ENCODE results near the gene CDH11.

The CDH11 gene

GRCh38 chr16:65069065-65069464, 52.8 kb downstream of the CDH11 start:
- no peak for DNase-seq

DNA sequence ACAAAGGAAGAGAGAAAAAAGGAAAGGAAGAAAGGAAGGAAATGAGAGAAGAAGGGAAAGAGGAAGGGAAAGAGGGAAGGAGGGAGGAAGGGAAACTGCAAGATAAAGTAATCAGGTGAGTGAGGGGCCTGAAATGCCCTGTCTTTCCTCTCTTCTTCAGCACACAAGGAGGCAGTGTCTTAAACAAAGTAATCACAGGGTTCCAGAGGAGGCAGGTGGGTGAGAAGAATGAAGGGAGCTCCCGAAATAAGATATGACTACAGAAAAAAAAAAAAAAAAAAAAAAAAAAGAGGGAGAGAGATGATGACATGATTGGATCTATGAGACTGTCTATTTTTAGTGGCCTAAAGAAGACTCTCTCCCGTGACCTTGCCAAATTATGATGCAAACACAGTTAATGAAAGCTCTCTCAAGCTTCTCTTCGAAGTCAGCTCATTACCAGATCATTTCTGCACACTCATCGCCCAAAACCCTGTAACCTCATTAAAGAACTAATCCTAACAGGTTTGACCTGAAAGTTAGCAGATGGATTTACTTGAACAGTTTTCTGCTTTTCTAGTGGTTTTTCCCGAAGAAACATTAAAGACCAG, 53.6 kb downstream of the CDH11 start:
- DNase-seq, result no peak

DNA sequence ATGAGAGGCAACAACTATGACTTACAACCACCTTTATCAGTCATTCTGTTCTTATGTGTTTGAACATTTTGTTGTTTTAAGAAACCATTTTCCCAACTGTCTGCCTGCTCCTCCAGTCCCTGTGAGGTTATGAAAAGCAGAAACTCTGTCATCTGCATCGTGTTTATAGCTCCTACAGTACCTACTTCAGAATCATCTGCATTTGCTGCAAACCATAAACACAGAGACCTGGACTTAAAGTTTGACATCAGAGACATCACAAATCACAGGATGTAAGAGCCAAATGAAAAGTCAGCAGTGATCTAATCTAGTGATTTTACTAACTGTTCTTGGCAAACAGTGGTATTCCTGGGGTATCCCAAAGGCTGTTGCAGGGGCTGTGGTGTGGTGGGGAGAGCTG, 55.2 kb downstream of the CDH11 start:
- DNase-seq, result no peak

- DNase-seq, result no peak
These were observed 56.8 kb downstream of the CDH11 start for GRCh38 chr16:65065031-65065430.

- DNase-seq, result no peak
These were observed 57.7 kb downstream of the CDH11 start for GRCh38 chr16:65064131-65064530.

DNA sequence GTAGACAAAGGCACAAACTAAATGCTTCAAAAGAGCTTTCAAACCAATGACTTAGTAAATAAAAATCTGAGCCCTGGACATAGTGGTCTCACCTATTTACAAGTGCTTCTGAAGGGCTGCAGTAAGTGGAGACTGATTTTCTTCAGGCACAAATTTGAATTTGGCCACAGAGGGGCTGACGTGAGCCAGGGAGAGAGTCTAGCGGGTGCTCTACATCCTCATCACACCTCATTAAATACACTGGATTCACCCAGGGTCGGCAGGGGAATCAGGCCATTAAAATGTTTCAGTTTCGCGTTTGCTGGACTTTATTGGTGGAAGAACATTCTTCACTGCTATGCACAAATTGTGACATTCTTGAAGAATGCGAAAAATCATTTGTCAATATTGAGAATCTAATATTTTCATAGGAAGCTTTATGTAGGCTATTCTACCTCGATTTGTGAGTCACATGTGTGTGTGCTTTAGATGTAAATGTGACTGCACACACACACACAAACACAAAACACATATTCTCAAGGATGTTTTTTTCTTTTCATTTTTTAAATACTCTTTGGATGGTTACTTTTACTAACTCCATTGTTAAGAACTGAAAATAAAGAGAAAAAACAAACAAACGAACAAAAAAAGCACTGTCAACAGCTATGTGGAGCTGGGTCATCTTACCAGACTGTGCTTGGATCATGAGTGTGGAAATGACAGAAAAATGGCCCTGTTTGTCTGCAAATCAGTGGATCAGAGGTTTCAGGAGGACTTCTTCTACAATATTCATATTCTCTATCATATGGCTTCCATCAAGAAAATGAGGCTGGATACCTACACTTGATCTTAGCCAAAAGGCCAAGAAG, 58.9 kb downstream of the CDH11 start:
- no peak for DNase-seq

DNA sequence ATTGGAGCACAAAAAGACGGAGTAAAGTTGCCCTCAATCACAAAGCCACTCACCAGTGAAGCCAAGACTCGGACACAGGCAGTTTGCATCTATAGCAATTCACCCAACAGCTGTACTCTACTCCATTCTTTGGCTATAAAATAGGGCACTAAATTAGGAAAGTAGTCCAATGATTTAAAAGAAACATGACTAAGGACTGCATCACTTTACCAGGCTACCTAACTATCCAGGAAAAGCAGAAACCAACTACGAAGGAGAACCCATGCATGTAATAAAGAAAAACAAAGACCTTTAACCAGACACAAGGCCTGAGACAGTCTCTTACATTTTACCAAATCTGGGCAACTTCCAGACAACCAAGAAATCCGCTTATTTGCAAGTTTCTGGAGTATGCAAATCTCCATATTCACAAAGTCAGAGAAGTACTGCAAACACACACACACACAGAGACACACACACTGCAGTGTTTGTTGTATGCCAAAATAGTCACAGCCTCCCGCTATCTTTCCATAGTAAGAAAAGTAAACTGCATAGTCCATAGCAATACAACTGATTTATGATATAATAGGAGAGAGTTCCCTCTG, 59.8 kb downstream of the CDH11 start:
- DNase-seq, result no peak

DNA sequence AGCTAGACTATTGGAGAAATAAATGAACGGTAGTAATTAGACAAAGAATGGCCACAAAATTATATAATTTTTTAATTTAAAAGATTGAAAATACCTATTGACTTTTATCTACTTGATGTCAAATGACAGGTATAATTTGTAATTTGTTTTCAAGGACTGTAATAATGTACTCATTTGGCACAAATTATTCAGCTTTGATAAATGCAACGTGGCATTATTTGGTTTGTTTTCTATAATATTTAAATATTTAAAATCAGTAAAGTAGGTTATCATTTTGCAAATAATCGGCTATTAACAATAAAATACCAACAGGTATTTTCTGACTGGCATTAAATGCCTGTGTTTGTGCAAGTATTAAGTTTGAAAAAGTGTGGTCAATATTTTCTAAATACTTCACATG, 60.6 kb downstream of the CDH11 start:
- DNase-seq, result no peak

- no peak for DNase-seq
These were observed 62.4 kb downstream of the CDH11 start for GRCh38 chr16:65059406-65059980.

- no peak for DNase-seq
These were observed 64.7 kb downstream of the CDH11 start for GRCh38 chr16:65057184-65057583.

DNA sequence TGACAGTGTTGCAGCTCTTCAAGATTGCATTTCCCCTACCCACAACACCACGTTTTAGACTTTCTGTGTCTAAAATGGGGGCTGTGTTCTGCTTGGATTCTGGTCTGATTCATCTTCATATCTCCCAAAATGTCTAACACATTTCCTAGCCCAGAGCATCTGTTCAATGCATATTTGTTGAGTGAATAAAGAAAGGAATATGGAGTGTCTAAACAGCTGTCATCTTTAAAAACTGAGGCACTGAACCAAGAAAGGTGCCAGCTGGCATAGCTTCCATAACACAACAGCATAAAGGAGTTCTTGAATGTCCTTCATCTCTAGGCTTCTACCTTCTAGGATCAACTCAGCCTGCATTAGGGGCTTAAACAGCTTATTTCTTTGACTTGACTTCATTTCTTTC, 67.4 kb downstream of the CDH11 start:
- no peak for DNase-seq

DNA sequence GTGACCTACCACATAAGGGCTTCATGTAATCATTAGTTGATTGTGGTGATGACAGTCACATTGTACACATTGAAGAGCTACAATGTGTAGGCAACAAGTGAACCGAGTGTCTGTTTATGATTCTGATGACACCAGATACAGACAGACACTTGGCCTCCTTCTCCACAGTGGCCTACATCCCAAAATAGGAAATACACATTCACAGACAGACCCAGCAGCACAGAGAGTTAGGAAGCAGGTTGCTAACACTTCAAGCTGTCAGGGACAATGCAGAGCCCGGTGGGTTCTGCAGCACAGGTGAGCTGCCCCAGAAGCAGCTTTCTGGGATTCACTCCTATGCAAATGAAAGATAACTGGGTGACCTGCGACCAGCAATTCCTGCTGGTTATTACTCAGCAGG, 72.2 kb downstream of the CDH11 start:
- DNase-seq, result no peak

GRCh38 chr16:65045961-65046360, 75.9 kb downstream of the CDH11 start:
- DNase-seq, result no peak

DNA sequence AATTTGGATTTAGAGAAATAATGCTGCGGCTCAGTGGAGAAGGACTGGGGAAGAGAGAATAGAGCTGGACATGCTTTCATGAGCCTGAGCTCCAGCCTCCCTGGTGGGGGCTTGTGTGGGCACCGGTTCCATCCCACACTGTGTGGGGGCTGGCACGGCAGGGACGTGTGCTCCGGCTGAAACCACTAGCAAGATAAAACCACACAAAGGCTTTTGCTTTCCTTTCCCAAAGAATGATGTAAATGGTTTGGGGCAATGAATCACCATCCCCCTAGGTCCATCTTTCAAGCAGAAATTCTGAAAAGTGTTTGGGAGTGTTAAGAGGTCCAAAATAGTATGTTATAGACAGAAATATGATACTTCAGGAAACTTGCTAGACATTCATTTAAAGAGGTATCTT, 77.0 kb downstream of the CDH11 start:
- DNase-seq, result no peak

DNA sequence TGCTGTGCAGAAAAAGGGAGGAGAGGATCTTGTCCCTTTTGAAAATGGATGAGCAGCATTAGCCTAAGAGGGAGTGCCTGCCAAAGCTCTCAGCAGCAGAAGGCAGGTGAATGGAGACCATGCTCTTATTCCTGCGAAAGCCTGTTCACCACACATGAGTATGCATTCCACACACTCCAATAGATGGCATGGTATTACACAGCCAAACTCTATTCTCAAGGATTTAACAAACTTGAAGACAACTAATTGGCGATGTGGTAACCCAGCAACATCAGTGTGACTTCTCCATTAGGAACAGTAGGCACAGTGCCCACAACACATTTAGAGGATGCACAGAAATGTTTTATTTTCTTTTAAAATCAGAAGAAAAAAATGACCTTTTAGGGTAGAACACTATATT, 77.8 kb downstream of the CDH11 start:
- no peak for DNase-seq

GRCh38 chr16:65042438-65043365, 79.2 kb downstream of the CDH11 start:
- DNase-seq, result no peak

GRCh38 chr16:65041667-65042066, 80.2 kb downstream of the CDH11 start:
- no peak for DNase-seq

- DNase-seq, result peak; percentile 64
These were observed 83.8 kb downstream of the CDH11 start for GRCh38 chr16:65038100-65038499.

DNA sequence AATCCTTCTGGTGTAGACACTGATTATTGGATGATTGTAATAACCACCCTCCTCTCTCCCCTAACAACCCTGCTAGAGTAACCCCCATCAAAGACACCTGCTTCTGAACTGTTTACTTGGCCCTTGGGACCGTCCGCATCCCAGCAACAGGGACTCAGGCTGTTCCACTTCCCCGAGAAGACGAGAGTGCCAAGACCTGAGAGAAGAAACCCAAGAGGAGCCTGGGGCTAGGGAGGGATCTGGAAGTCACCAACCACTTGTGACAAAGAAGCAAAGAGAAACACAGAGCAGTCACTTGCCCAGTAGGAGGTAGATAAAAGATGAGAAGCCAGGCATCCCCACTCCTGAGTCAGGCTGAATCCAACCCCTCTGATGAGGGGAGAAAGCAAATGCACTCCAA, 84.3 kb downstream of the CDH11 start:
- DNase-seq, result no peak

GRCh38 chr16:65034915-65035314, 86.9 kb downstream of the CDH11 start:
- DNase-seq, result no peak

GRCh38 chr16:65032387-65032786, 89.5 kb downstream of the CDH11 start:
- no peak for DNase-seq

GRCh38 chr16:65024767-65025178, 97.1 kb downstream of the CDH11 start:
- no peak for DNase-seq

- DNase-seq, result no peak
These were observed 98.1 kb downstream of the CDH11 start for GRCh38 chr16:65023802-65024201.

All from NCI-H748 treated with DMSO at 0.1 percent for 48 hours (cell line).